HG02588 (cell line): Measurements from ENCODE around the gene NUP214.
"Not testable (repeated sequence)": the region's sequence is repeated elsewhere in the genome, so short reads cannot be mapped to it uniquely, and the experiment has no call there.

Experiments
- ATAC-seq: cut with Tn5 transposase; IDR thresholded peaks from one replicate; pipeline ENCODE4 v1.9.1; 2021; ENCODE audit warnings: mild to moderate bottlenecking, moderate library complexity; ENCODE audit not compliant: unreplicated experiment

The NUP214 gene

DNA sequence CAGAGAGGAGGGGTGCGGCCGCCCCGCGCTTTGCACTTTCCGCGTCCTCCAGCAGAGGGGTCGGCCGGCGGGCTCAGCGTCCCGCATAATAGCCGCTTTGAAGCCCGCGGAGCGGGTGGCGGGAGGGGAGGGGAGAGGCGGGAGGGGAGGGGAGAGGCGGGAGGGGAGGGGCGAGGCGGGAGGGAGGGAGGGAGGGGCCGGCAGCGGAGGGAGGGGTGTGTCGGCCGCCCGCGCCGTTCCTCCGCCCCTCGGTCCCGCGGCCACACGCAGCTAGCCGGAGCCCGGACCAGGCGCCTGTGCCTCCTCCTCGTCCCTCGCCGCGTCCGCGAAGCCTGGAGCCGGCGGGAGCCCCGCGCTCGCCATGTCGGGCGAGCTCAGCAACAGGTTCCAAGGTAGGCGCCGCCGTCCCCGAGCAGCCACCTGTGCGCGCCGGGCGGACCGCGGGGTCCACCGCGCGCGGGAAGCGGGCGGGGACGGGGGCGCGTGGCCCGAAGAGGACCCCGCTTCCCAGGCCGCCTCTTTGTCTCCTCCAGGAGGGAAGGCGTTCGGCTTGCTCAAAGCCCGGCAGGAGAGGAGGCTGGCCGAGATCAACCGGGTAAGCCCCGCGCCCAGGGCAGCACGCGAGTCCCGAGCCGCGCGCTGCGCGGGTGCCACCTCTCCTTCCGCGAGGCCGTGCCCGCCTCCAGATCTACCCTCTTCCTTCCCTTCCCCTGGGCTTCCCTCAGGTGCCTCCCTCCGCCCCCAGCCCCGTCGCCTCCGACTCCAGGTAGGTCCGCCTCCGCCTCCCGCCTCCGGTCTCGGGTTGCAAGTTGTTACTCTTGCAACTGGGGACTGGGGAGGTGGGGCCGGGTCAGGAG, 28.9 kb upstream of the NUP214 start, which contains the start of gene AIF1L:
Gene AIF1L (plus strand): TSS at position 263 of the 857 bp plus-strand sequence. CDS start 99 bp downstream, at position 362.
- ATAC-seq = no peak

GRCh38 chr9:131097126-131097947, 28.0 kb upstream of the NUP214 start:
- ATAC-seq = no peak

- ATAC-seq = no peak
Observed at GRCh38 chr9:131097948-131098278, 27.5 kb upstream of the NUP214 start.

- no peak for ATAC-seq
Observed at GRCh38 chr9:131098391-131099101, 26.8 kb upstream of the NUP214 start.

- ATAC-seq = no peak
Observed at GRCh38 chr9:131099102-131099606, 26.2 kb upstream of the NUP214 start.

DNA sequence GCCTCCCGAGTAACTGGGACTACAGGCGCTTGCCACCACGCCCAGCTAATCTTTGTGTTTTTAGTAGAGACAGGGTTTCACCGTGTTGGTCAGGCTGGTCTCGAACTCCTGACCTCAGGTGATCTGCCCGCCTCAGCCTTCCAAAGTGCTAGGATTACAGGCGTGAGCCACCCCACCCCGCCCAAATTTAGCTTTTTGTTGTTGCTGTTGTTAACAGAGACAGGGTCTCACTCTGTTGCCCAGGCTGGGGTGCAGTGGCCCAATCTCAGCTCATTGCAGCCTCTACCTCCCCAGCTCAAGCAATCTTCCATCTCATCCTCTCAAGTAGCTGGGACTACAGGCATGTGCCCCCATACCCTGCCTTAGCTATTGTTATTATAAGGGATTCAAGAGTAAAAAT, 25.5 kb upstream of the NUP214 start:
- not testable (repeated sequence) for ATAC-seq

DNA sequence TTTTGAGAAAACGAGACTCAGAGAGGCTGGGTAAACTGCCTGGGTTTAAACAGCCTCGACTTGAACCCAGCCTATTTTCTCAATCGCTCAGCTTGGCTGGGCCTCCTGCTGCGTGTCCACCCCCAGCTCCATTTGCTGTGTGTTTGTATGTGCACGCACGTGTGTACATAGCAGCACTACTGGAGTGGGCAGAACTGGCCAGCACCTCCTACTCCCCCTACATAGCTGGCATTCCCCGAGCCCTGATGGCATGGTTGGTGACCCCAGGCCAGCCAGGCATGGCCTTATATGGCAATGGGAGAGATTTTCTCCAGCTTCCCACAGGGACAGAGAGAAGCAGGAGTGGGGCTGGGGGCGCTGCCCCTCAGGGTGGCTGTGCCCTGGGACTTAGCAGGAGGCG, 24.9 kb upstream of the NUP214 start:
- no peak for ATAC-seq

- no peak for ATAC-seq
Observed at GRCh38 chr9:131101207-131101964, 24.0 kb upstream of the NUP214 start.

- ATAC-seq = no peak
Observed at GRCh38 chr9:131103024-131103423, 22.4 kb upstream of the NUP214 start.

GRCh38 chr9:131103535-131103934, 21.9 kb upstream of the NUP214 start:
- no peak for ATAC-seq

DNA sequence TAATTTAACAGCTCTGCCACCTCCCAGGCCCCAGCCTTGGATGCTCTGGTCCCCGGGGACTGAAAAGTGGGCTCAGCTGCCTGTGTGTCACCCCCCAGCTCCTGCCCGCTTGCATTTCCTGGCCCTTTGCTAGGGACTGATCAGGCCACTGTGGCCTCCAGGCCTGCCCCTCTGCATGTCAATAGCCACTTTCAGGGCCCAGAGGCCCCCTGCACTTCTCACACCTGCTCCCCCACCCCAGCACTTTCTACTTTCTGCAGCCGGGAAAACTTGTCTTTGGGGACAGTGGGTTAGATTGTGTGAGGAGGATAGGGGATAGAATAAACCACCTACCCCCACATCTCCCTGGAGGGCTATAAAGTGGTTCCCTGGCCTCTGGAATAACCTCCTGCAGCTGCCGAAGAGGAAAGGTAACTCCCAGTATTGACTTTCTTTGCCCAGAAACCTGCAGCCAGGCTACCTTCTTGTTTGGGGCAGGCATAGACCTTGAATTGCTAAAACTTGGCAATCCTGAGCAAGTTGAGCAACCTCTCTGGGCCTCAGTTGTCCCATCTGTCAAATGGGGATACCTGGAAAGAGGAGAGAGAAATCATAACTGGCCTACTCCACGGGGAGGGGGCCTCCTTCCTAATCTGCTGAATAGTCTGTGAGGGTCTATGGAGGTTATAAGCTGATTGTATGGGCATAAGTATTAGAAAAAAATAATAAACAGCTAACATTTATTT, 21.2 kb upstream of the NUP214 start:
- no peak for ATAC-seq

DNA sequence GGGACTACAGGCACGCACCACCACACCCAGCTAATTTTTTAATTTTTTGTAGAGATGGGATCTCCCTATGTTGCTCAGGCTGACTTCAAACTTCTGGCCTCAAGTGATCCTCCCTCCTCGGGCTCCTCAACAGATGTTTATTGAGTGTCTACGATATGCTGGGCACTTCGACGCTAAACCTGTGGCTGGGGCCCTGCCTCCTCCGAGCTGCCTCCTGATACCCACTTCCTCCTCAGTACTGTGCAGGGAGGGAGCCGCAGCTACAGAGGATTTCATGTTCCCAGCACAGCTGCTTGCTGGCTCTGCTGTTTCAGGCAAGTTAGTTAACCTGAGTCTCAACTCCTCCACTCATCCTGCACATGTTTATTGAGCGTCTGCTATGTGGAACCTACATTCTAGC, 19.4 kb upstream of the NUP214 start:
- ATAC-seq = no peak

GRCh38 chr9:131107760-131108159, 17.6 kb upstream of the NUP214 start:
- no peak for ATAC-seq

- ATAC-seq = no peak
Observed at GRCh38 chr9:131111186-131111853, 14.1 kb upstream of the NUP214 start.

DNA sequence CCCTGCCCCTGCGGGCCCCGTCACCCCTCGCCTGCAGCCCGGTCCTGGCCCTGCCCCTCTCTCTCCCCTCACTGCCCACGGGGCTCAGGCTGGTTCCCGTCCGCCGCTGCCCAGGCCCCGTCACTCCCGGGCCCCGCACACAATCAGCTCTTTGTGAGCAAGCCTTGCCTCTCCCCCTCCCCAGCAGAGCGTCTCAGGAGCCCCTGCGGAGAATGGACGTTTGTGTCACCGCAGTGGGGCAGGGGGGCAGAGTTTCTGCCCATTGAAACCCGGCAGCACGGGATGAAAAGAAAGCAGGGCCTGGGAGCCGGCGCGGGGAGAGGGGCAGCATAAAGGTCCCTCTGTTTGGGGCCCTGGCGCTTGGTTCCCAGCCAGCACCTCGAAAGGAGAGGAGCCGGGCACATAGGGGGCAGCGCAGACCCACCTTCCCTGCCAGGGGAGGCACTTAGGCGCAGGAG, 13.5 kb upstream of the NUP214 start:
- ATAC-seq = no peak

- no peak for ATAC-seq
Observed at GRCh38 chr9:131112374-131113154, 12.8 kb upstream of the NUP214 start.

GRCh38 chr9:131113655-131114054, 11.7 kb upstream of the NUP214 start:
- no peak for ATAC-seq

DNA sequence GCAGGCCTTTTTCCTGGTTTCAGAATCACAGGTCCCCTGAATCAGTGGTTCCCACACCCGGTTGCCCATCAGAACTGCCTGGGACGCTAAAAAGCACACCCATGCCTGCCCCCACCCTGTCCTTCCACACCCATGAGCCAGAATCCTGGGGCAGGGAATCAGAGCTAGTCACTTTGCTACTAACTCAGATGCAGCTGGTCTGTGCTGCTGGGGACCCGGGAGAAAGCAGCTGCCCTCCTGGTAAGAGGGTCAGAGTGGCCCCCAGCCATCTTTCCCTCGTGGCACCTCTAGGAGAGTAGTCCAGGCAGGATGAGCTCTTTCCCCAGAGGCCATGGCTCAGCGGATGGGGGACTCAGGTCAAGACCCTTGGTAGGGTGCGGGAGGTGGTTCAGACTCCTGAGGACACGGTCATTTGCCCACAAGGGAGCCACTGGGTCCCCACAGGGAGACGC, 11.3 kb upstream of the NUP214 start:
- no peak for ATAC-seq
